Hindlimb muscle (tissue), 1 donor: ENCODE measurements around the gene WLS. TPM values are rescaled to one million over a fixed set of nuclear protein-coding genes. Genes with fewer than 3 reads are reported as not detected.
"Not testable (repeated sequence)": the region's sequence is repeated elsewhere in the genome, so short reads cannot be mapped to it uniquely, and the experiment has no call there.

Experiments
- DNase-seq: peaks from one replicate; pipeline ENCODE4 v3.0.0-alpha.2; 2013
- polyA plus RNA-seq: library from polyadenylated mRNA; unstranded; fragments of 120-200 nt; gene quantifications from one replicate; pipeline ENCODE4 v1.2.1, GENCODE V29; 2013; ENCODE audit not compliant: insufficient read length

The WLS gene
- polyA plus RNA-seq, 1 donor, result 64.3 TPM

DNA sequence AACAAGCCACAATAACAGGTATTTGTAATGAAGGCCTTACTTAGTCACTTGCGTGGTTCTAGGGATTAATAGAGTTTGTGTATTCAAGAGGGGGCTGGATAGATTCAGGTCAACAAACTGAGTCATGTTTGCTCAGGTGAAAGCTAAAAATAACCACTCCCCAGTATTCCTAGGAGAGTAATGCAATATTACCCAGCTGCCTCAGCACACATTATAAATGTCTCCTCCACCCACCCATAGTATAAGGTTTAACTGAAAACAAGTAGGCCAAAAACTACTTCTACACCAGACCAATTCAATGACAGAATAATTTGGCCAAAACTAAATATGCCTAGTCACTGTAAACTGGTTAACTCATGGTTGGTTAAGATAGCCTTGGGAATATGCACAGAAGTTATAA is 34.4 kb downstream of the WLS start:
- DNase-seq, result no peak

DNA sequence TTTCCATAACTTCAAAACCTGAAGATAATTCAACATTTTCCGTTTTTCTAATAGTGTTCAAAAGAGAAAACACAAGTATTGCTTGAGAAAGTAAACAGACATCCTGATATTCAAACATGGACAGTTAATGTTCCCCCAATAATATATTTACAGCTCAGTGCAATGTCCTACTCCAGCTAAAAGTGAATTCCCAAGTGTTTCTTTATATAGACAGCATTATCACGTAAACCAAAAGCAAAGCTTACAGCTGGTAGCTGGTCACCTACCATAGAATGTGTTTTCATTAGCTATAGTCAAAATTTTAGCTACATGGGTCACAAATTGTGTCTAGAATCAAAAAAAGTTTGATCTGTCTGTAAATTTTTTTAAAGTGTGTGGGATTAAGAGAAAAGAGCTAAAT is 34.9 kb downstream of the WLS start:
- DNase-seq, result no peak

DNA sequence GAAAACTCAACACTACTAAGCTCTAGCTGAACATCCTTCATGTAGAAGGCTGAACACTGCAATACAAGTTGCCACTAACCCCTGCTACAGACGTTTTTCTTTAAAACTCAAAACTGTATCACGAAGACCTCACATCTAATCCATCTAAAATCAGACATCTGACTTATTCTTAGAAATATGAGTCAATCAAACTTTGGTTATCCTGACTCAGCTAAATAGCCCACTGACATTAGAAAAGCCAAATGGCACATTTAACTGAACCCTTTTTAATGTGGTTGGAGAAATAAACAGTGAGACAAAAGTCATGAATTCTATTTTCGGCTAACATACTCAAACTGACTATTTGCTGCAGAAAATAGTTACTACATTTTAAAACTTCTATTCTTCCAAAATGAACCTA is 35.6 kb downstream of the WLS start:
- DNase-seq, result no peak

DNA sequence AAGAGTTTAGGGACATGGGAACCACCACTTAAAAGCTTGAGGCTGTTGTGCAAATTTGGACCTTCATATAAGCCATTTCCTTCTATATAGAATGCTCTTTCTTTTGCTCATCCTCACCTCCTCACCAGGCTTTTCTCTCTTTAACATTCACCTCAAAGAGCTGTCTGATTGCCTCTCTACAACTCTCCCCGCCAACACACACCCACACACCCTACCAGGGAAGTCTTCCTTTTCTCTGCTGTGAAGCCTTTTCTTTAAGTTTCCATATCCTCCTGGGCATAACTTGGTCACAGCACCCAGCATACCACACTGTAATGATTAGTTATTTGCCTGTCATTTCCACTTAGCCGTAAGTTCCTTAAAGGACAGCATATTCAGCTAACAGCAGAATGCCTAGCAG is 40.6 kb downstream of the WLS start:
- no peak for DNase-seq

DNA sequence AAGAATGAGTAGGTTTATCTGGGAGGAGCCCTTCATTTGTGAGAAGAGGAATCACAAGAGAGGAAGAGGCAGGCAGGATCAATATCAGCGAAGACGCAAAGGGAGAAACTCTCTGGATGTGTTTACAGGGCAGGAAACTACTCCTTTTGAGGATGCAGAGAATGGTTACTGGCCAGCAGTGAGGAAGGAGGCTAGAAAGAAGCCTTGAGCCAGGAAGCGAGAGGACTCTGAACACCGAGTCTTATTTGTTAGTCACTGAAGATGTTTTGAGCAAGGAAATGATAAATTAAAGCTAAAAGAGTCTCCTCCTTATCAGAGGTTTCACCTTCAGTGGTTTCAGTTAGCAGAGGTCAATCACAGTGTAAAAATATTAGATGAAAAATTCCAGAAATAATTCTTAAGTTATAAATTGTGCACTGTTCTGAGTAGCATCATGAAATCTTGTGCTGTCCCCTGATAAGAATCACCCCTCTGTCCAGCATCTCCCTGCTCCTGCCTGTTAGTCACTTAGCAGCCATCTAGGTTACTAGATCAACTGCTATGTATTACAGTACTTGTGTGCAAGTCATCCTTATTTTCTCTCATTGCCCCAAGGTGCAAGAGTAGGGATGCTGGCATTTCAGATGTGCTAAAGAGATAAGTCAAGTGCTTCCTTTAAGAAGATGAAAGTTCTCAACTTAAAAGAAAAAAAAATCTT is 43.5 kb downstream of the WLS start:
- no peak for DNase-seq

DNA sequence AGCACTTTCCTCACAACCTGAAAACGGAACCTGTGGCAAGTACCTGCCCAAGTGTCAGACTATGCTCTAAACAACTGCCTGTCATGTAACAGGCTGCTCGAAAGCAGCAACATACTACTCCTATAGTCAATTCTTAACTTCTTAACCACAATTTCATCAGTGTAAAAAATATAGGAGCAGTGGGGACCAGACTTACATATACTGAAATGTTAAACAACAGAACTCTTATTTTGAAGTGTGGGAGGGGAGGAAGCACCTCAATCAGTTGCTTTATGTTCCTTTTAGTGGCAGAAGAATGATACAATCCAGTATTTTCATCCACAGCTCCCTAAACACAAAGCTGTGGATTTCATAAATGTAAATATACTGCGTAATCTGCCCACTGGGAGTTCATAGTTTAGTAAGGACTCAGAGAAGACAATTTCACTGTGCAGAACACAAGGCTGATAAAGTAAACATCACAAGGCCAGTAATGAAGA is 44.2 kb downstream of the WLS start:
- no peak for DNase-seq

DNA sequence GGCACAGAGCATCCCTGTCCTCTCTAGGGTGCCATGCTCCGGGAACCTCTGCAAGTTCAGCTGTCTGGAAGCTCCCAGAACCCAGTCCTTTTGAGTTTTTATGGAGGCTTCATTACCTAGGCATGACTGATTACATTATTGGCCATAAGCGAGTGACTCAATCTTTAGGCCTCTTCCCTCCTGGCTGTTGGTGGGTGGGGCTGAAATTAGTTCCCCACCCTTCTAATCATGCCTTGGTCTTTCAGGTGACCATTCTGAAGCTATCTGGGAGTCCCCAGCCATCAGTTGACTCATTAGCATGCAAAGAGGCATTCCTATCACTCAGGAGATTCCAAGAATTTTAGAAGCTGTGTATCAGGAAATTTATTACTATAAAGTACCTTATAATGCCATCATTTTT is 46.6 kb downstream of the WLS start:
- DNase-seq, result no peak

DNA sequence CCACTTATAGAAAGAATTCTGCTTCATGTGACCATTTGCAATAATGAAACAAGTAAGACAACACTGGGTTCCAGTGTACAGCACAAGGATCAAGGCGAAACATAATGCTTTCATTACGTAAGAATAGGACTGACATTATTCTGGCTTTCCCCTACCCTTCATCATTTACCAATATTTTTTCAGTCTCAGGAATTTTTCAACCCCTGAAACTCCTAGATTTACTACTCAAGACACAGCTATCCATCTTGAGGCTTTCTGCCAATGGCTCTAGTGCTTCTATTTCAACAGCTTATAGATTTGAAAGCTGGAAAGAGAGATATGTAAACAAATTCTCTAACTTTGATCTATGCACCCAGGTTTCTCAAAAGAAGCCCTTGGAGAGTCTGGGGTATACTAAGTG is 48.4 kb downstream of the WLS start:
- DNase-seq, result no peak

DNA sequence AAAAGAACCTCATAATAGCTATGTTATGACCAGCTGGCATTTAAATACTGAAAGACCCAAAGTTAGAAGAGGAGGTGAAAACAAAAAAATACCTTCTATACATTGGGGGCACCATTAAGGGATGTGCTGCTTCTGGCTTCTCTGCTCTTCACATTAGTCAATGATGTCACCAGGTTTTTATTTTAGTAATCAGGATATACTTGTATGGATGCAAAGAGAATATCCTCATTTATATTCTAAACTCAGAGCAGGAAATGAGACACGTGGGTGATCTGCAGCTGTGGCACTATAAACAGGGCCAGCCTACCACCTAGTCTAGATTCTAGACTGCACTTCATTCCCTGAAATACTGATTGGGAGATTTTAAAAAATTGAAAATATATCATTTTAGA is 51.2 kb downstream of the WLS start:
- no peak for DNase-seq

DNA sequence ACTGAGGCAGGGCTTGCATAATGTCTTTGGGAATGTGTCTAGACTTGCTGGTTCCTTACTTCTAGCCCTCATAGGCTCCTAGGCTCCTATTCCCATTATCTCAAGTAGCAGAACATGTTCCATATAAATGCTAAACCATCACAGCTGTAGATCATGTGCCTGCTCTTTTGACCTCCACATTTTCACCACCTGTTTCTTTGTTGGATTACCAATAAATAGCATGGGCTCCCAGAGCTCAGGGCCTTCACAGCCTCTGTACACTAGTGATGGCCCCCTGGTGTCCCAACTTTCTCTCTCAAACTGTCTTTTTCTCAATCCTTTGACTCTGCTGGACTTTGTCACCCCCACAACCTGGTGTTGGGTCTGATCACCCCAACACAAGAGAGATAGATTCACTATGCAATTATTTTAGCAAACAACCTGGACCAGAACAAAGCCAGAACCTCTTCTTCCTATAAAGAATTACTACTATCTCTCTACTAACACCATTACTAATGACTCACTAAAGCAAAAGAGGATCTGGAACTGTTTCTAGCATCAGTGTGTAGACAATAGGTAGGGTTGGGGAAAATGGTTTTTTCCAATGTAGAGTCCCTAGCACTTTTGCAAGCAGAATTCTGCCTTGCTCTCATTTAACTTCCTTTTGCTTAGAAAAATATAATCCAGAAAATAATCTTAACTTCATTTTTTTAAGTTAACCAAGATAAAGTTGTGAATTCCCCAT is 51.7 kb downstream of the WLS start:
- no peak for DNase-seq

DNA sequence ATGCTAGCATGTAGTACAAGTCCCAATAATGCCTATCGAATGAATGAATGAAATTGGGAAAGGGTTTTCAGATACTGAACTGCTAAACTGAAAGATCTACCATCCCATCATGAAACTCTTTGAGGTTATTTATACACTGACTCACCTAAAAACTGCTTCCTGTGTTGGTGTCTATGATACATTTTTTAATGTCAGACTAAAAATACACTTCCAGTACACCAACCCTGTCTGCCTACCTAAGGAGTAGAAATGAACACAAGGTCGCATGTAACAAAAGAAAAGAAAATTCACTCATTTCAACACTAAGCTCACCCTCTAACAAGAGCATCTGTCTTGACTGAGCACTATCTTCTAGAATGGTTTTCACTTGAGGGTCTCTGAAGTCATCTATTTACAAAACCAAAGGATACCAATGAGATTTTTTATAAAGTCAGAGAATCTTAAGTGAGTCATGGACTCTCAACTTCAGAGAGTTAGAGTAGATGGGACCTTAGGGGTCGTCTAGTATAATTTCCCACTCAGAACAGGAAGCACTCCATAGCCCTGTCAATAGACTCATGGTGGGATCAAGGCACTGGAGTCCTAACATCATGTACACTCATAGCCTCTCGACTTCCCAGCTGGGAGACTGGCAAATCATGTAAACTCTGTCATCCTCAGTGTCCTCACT is 53.4 kb downstream of the WLS start:
- DNase-seq, result no peak

DNA sequence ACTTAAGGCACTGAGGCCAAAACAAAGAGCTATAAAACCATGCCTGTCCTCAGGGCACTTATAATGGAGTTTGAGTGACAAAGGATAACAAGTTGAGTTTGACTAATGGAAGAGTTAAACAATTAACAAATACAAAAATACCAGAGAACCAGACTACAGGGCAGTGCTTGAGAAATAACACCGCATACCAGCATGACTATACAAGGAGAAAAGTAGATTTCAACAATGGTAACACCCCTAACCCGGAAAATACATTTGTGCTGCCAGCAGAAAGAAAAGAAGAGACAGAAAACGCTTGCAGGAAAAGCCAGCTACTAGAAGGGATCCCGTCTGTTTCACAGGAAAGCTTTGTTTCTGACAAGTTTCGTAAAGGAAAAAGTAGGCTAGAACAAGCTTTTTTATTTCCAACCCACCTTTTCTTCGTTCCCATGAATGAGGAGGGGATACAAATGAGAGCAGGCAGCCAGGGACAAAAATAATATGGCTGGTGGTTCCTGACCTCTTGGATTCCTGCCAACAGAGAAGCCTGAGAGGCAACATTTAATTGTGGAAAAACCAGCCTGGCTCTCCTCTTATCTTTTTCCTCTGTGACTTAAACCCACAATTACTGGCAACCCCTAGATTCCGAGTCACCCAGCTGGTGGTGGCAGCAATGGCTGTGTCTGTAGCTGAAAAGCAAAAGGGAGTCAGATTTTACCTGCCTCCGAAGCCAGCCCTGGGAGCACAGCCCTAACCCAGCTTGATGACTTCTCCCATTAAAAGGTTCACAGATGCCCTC is 56.5 kb downstream of the WLS start:
- DNase-seq, result no peak

DNA sequence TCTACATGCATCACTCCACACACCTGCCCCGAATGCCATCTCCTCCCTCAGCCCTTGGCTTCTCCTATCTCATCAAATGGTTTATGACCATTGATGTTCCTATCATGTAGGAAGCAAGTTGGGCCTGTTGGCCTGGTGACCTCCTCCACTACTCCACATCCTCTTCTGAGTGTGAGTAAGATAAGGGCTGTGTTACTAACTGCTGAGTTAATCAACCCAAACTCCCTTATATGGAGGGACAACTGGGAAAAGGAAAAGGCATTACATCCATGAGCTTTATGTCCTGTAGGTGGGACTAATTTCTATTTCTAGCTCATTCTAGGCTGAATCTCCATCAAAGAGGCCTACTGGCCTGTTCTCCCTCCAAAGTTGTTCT is 57.6 kb downstream of the WLS start:
- no peak for DNase-seq

DNA sequence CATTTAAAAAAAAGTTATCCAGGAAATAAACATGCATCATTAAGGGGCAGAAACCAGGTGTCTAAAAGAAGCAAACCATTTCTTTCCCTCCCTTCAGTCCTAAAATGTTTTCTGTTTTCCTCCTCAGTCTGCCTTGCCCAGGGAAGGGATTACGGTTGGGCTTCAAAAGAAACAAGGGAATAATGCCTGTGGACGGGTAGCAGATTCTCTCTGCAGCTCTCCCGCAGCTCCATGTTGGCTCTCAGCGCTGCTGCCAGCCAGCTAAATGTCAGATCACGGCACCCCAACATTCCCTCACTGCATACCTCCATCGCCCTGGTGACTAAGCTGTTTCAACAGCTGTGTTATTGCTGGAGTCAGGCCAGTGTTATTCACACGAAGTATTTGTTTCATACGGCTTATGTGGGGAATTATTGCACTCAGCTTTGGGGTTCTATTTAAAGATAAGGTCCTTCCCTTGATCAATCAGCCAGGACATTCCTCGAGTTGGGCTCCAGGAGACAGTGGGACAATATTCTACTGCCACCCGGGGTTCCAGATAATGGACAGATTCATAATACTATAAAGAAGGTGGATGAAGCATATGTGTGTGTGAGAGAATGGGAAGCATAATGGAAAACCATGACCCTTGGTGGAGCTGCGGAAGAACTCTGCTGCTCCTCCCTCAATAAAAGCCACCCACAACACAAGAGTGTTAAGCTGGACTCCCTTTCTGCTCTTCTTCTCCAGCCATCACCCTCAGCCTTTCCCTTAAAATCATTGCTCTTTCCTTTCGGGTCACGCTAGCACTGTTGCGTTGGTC is 58.2 kb downstream of the WLS start:
- DNase-seq, result peak; percentile 73

DNA sequence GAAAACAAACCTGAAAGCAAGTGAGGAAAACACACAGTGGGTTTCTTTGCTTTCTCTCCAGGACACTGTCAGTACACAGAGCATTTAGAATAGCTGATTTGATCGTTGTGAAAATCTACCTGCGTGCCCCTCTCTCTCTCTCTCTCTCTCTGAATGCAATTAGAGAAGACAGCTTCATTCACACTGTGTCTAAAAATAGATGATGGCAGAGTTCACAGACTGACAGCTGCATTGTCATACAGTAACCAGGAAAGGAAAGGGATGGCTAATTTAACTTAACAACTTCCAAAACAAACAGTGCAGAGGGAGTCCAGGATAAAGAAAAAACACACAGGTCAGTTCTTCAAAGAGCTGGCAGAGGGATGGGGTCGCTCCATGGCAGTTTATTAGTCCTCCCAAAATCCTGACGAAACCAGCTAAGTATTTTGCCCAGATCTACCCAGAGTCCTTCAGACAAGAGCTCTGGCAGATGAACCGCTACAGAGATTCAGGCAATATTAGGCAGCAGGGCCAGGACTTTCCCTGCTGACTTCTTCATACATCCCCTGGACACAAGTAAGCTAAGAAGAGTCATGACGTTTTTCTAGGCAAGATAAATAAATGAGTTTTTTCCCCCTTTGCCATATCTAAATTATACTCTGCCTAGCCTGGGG is 58.9 kb downstream of the WLS start:
- DNase-seq, result no peak

DNA sequence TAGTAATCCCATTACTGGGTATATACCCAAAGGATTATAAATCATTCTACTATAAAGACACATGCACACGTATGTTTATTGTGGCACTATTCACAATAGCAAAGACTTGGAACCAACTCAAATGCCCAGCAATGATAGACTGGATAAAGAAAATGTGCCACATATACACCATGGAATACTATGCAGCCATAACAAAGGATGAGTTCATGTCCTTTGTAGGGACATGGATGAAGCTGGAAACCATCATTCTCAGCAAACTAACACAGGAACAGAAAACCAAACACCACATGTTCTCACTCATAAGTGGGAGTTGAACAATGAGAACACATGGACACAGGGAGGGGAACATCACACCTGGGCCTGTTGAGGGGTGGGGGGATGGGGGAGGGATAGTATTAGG is 60.5 kb downstream of the WLS start:
- not testable (repeated sequence) for DNase-seq

DNA sequence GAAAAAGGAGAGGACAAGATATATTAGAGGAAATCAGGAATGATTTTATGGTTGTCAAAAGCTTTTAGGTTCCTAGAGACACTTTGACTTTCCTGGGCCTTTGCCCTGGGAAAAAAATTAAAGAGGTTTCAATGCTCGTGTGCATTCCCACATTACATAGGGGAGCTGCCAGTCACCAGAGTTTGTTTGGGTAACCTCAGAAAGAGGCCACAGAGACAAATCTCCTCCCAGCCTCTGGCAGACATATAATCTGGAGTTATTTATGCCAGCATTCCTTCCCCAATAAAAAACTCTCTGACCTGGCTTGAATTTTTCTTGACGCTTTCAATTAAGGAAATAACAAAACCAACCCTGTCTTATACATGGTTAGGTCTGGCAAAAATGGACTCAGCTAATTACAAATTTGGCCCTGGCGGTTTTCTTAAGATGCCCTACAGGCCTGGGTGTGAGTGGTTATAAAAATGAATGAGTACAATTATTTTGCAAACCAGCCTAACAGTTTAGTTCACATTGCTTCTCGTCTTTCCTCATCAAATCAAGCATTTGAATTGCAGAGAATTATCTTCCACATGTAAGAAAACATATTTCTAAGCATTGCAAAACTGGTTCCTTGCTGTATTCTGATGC is 63.7 kb downstream of the WLS start:
- no peak for DNase-seq

DNA sequence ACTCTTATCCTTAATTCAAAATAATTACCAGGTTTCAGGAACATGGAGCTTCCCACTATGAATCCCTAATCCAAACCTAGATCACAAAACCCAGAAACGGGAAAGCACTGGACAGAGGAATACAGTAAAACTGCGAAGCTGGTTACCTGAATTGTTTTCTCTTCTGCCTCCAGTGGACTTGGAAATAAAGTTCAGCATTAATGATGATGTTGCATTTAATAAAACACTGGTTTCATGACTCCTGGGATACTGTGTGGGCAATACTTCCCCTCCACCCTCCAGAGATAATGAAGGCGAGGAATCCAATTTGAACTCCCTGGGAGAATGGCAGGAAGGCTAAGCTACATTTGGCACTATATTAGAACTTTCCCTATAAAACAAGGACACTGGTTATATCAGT is 65.1 kb downstream of the WLS start:
- no peak for DNase-seq

DNA sequence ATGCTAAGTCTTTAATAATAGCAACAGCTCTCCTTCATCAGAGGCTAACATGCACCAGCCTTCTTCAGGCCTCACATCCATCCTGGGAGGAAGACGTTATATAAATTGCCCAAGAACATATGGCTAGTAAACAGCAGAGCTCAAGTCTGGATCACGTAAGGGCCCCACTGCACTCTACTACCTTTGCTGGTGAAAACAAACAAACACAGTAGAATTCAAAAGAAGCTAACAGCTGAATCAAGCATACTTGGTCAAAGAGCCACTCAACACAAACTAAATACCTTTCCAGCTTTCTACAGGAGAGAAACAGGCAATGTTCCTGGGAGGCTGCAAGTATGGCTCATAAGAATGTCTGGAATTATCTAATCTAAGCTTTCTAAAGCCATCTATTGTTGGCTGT is 66.0 kb downstream of the WLS start:
- no peak for DNase-seq

DNA sequence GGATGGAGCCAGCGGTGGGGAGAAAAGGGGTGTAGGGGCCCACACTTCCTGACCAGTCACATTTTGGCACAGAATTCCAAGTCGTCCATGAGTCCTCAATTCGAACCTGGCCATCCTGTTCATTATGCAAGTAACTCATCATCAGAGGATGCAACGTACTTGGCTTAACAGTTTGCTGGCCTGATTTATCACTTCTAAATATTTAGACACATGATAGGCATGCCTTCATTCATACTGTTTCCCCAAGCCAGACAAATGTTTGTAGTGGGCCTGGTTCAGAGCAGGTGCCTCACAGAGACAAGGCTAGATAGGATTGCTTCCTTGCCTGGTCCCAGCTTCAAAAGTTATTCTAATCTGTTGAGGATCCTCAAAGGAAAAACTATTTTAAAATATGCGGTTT is 66.7 kb downstream of the WLS start:
- no peak for DNase-seq

DNA sequence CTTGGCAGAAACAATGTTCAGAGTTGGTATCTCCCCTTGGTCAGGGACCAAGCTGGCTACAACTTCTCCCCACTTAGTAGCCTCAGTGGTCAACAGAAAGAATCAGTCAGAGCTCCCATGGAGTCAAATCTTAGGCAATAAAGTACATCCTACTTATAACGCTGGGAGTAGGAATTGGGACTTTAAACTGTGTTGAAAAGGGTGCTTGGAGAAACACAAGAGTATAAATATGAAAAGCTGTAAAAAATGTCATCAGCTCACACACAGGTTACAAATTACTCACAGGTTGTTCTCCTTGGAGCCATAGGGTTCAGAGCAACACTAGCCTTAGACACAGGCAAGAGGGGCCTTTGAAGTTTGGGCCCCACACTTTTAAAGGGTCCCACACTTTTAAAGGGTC is 67.4 kb downstream of the WLS start:
- DNase-seq, result no peak
